ENCODE data around the gene BABAM2.

DNA sequence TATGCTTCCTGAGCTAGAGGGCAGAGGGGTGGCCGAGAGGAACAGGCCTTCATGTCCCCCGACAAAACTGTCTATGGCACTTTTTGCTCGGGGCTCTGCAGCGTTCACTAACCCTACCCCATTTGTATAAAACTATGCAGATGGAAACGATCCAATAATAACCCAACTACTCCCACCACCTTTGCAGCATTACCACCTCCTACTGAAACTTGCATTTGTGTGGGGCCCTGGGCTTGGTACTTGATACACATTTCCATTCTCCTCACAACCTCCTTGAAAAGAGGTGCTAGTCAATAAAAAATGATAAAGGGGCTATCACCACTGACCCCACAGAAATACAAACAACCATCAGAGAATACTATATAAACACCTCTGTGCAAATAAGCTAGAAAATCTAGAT lies 438.7 kb downstream of the BABAM2 start:
- TF ChIP-seq, protein P1, sequence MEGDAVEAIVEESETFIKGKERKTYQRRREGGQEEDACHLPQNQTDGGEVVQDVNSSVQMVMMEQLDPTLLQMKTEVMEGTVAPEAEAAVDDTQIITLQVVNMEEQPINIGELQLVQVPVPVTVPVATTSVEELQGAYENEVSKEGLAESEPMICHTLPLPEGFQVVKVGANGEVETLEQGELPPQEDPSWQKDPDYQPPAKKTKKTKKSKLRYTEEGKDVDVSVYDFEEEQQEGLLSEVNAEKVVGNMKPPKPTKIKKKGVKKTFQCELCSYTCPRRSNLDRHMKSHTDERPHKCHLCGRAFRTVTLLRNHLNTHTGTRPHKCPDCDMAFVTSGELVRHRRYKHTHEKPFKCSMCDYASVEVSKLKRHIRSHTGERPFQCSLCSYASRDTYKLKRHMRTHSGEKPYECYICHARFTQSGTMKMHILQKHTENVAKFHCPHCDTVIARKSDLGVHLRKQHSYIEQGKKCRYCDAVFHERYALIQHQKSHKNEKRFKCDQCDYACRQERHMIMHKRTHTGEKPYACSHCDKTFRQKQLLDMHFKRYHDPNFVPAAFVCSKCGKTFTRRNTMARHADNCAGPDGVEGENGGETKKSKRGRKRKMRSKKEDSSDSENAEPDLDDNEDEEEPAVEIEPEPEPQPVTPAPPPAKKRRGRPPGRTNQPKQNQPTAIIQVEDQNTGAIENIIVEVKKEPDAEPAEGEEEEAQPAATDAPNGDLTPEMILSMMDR (IDR thresholded peaks at IDR 0.05; ENCODE audit: borderline replicate concordance, extremely low read depth, low read length, poor library complexity, severe bottlenecking), result no peak
- TF ChIP-seq EZH2 (IDR thresholded peaks at IDR 0.05; ENCODE audit: borderline replicate concordance, low read depth, low read length, severe bottlenecking), result no peak

All from DND-41 (cell line).